CD14-positive monocyte (primary cell): Measurements from ENCODE around the gene SOS1. TPM values are rescaled to one million over a fixed set of nuclear protein-coding genes. Genes with fewer than 3 reads are reported as not detected.

Experiments
- DNase-seq, 3 donors: peaks; one replicate each; pipeline ENCODE4 v3.0.0-alpha.2; 2011 to 2022
- H2AFZ ChIP-seq: 2 replicates; pipeline ENCODE4 v1.6.0; 2012; ENCODE audit warnings: mild to moderate bottlenecking, low read depth, low read length, inconsistent platforms; ENCODE audit not compliant: insufficient read depth, poor library complexity, severe bottlenecking
- H3K27ac ChIP-seq, 2 donors: 1 replicate in 1 of 2; 2 replicates in 1 of 2; pipeline ENCODE4 v1.5.1; 2012 to 2013; ENCODE audit warnings: low read length in 2 of 2, control low read depth in 1 of 2, inconsistent platforms in 1 of 2, low read depth in 1 of 2, mild to moderate bottlenecking in 1 of 2
- H3K27me3 ChIP-seq, 2 donors: one replicate each; pipeline versions ENCODE4 v1.6.0 to v1.6.1; 2011 to 2013; ENCODE audit warnings: low read length in 2 of 2; ENCODE audit not compliant: control insufficient read depth in 2 of 2, insufficient read depth in 2 of 2
- H3K36me3 ChIP-seq, 2 donors: replicated peaks in 1 of 2; 1 replicate in 1 of 2; 2 replicates in 1 of 2; pipeline versions ENCODE4 v1.5.1 to v1.6.1; 2012 to 2013; ENCODE audit warnings: low read length in 2 of 2, control low read depth in 1 of 2, inconsistent platforms in 1 of 2, mild to moderate bottlenecking in 1 of 2; ENCODE audit not compliant: insufficient read depth in 2 of 2, control insufficient read depth in 1 of 2
- H3K4me1 ChIP-seq, 2 donors: 1 replicate in 1 of 2; 2 replicates in 1 of 2; pipeline versions ENCODE4 v1.5.1 to v1.6.1; 2012 to 2013; ENCODE audit warnings: low read length in 2 of 2, control low read depth in 1 of 2, inconsistent platforms in 1 of 2, mild to moderate bottlenecking in 1 of 2, moderate library complexity in 1 of 2; ENCODE audit not compliant: insufficient read depth in 2 of 2, control insufficient read depth in 1 of 2
- H3K4me2 ChIP-seq: replicated peaks from 2 replicates; pipeline ENCODE3; 2012; ENCODE audit warnings: low read length, moderate library complexity, mild to moderate bottlenecking; ENCODE audit not compliant: poor library complexity, severe bottlenecking; ENCODE audit errors: extremely low read depth
- H3K4me3 ChIP-seq, 3 experiments: fragments of 200-600 bp in 1 of 3; sonication (generic) in 1 of 3; replicated peaks in 1 of 3; 1 replicate in 2 of 3; 2 replicates in 1 of 3; pipeline ENCODE4 v1.5.1; 2011 to 2013; ENCODE audit warnings: low read length in 3 of 3, mild to moderate bottlenecking in 3 of 3, control low read depth in 2 of 3, low read depth in 2 of 3, inconsistent platforms in 1 of 3, moderate library complexity in 1 of 3
- H3K79me2 ChIP-seq: 2 replicates; pipeline ENCODE4 v1.6.0; 2012; ENCODE audit warnings: mild to moderate bottlenecking, control low read depth, inconsistent platforms, low read length, moderate library complexity; ENCODE audit not compliant: insufficient read depth
- H3K9ac ChIP-seq: 2 replicates; pipeline ENCODE4 v1.6.0; 2017; ENCODE audit warnings: low read length, mild to moderate bottlenecking; ENCODE audit not compliant: insufficient read depth, poor library complexity, severe bottlenecking
- H3K9me3 ChIP-seq, 2 donors: replicated peaks in 1 of 2; 1 replicate in 1 of 2; 2 replicates in 1 of 2; pipeline versions ENCODE4 v1.5.1 to v1.6.1; 2012 to 2013; ENCODE audit warnings: low read length in 2 of 2, control low read depth in 1 of 2; ENCODE audit not compliant: control insufficient read depth in 1 of 2, insufficient read depth in 1 of 2
- H4K20me1 ChIP-seq: 2 replicates; pipeline ENCODE4 v1.6.0; 2012; ENCODE audit warnings: mild to moderate bottlenecking, low read length, control low read depth, moderate library complexity; ENCODE audit not compliant: insufficient read depth
- H3K27ac Mint-ChIP-seq, 7 donors: one replicate each; pipeline ENCODE4 v1.8.0; 2020; ENCODE audit warnings: mild to moderate bottlenecking in 7 of 7, mixed read lengths in 7 of 7, moderate library complexity in 6 of 7, inconsistent platforms in 2 of 7
- H3K27me3 Mint-ChIP-seq, 3 donors: one replicate each; pipeline ENCODE4 v1.8.0; 2021 to 2022; ENCODE audit warnings: low read depth in 3 of 3, mild to moderate bottlenecking in 3 of 3, mixed read lengths in 3 of 3, moderate library complexity in 3 of 3, inconsistent platforms in 1 of 3
- H3K36me3 Mint-ChIP-seq, 2 donors: one replicate each; pipeline ENCODE4 v1.8.0; 2020; ENCODE audit warnings: mixed read lengths in 2 of 2, inconsistent platforms in 1 of 2, mild to moderate bottlenecking in 1 of 2
- H3K4me1 Mint-ChIP-seq: one replicate; pipeline ENCODE4 v1.8.0; 2020; ENCODE audit warnings: mild to moderate bottlenecking, mixed read lengths
- H3K4me3 Mint-ChIP-seq, 2 donors: one replicate each; pipeline ENCODE4 v1.8.0; 2020; ENCODE audit warnings: mild to moderate bottlenecking in 2 of 2, mixed read lengths in 2 of 2, moderate library complexity in 1 of 2
- H3K9me3 Mint-ChIP-seq, 7 donors: one replicate each; pipeline ENCODE4 v1.8.0; 2020 to 2022; ENCODE audit warnings: mixed read lengths in 7 of 7, mild to moderate bottlenecking in 6 of 7, moderate library complexity in 6 of 7, inconsistent platforms in 2 of 7
- WGBS: methylation state at CpG from one replicate; pipeline ENCODE4 v1.1.5; 2013; ENCODE audit warnings: missing lambda C conversion rate; ENCODE audit not compliant: insufficient coverage; 5-methylcytosine and 5-hydroxymethylcytosine counted together
- intact Hi-C, 2 donors: fragments of 100-400 bp; cut with micrococcal nuclease; formaldehyde crosslinking; loops; one replicate each; pipeline versions ENCODE4 v1.15.0 to v1.15.1; 2023
- polyA plus RNA-seq, 3 donors: library from polyadenylated mRNA; depleted of rRNA in 1 of 3; unstranded in 2 of 3; stranded (reverse) in 1 of 3; fragments of 300-500 nt in 2 of 3; fragments of >200 nt in 1 of 3; fragmentation: Illumina TruSeq in 2 of 3; gene quantifications; 1 replicate in 2 of 3; 2 replicates in 1 of 3; pipeline ENCODE4 v1.2.3, GENCODE V29; 2012 to 2021
- TF ChIP-seq, protein P1 (sequence below): fragments of 200-600 bp; IDR thresholded peaks from one replicate; pipeline ENCODE4 v1.8.0; 2022; ENCODE audit warnings: antibody characterized with exemption, mild to moderate bottlenecking

The SOS1 gene
- polyA plus RNA-seq, 3 donors: 5.3 to 15.6 (median 7.7) TPM

GRCh38 chr2:38945911-38946310 lies 174.9 kb downstream of the SOS1 start:
- no CpG with 5 or more reads among the region's 5 CpGs for WGBS

DNA sequence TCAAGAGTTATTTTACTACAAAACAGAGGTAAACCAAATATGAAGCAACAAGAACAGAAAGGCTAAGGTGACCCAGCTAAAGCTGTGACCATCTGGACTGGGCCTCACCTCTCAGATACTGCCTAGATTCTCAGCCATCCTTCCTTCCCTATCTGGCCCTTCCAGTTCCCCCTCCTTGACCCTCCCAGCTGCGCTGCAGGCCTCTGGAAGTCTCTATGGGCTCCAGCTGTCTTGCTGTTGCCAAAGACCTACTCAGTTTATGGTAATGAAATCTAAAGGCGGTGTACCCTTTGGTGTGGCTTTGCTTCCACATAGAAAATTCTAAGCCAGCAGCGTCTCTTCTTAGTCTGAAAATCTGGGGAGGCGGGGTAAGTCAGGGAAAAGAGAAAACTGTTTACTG lies 175.5 kb downstream of the SOS1 start:
- H3K36me3 ChIP-seq: no peaks in the 10 kb centered on the region
- H3K9me3 ChIP-seq: no peaks in the 10 kb centered on the region
- Mint-ChIP-seq H3K36me3 (no peaks in the 10 kb centered on the region), H3K27ac (peak overlapping the region in 4 of 7 donors; percentile 21 to 79 (median 73)), H3K9me3 (peaks cover 0 to 6% (median 4%) of the 10 kb centered on the region in 7 donors), H3K4me3 (no peak overlapping the region), H3K27me3 (peaks cover 0 to 2% (median 2%) of the 10 kb centered on the region in 3 donors), H3K4me1 (peaks cover 38% of the 10 kb centered on the region)
- no peaks in the 10 kb centered on the region for H3K27me3 ChIP-seq
- DNase-seq: no peak
- H3K9ac ChIP-seq: no peak overlapping the region
- TF ChIP-seq, protein P1, sequence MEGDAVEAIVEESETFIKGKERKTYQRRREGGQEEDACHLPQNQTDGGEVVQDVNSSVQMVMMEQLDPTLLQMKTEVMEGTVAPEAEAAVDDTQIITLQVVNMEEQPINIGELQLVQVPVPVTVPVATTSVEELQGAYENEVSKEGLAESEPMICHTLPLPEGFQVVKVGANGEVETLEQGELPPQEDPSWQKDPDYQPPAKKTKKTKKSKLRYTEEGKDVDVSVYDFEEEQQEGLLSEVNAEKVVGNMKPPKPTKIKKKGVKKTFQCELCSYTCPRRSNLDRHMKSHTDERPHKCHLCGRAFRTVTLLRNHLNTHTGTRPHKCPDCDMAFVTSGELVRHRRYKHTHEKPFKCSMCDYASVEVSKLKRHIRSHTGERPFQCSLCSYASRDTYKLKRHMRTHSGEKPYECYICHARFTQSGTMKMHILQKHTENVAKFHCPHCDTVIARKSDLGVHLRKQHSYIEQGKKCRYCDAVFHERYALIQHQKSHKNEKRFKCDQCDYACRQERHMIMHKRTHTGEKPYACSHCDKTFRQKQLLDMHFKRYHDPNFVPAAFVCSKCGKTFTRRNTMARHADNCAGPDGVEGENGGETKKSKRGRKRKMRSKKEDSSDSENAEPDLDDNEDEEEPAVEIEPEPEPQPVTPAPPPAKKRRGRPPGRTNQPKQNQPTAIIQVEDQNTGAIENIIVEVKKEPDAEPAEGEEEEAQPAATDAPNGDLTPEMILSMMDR: no peak
- H2AFZ ChIP-seq: peak overlapping the region; percentile 75
- H3K4me1 ChIP-seq: peaks cover 22 to 24% of the 10 kb centered on the region in 2 donors
- H3K4me3 ChIP-seq: no peak overlapping the region
- intact Hi-C loops: no loop called here
- 93% methylated on average over 2 of the region's 4 CpGs for WGBS
- H3K4me2 ChIP-seq: peak overlapping the region; percentile 37
- H4K20me1 ChIP-seq: no peaks in the 10 kb centered on the region
- no peaks in the 10 kb centered on the region for H3K79me2 ChIP-seq
- peak overlapping the region in 1 of 2 donors; percentile 63 for H3K27ac ChIP-seq

More at GRCh38 chr2:38945911-38946310, 174.9 kb downstream of the SOS1 start:
- H3K4me1 Mint-ChIP-seq: peaks cover 38% of the 10 kb centered on the region
- intact Hi-C loops: no loop called here
- peak overlapping the region; percentile 75 for H2AFZ ChIP-seq
- peak overlapping the region; percentile 48 to 75 for H3K4me3 Mint-ChIP-seq
- H3K9ac ChIP-seq: no peak overlapping the region
- H3K27me3 Mint-ChIP-seq: peaks cover 0 to 2% (median 2%) of the 10 kb centered on the region in 3 donors
- peaks cover 0 to 6% (median 4%) of the 10 kb centered on the region in 7 donors for H3K9me3 Mint-ChIP-seq
- H3K36me3 ChIP-seq: no peaks in the 10 kb centered on the region
- peak; percentile 12 to 36 (median 23) for DNase-seq
- H4K20me1 ChIP-seq: no peaks in the 10 kb centered on the region
- peak overlapping the region in 1 of 2 donors; percentile 63 for H3K27ac ChIP-seq
- no peaks in the 10 kb centered on the region for H3K27me3 ChIP-seq
- TF ChIP-seq, protein P1: no peak
- H3K27ac Mint-ChIP-seq: peak overlapping the region; percentile 37 to 85 (median 69)
- no peaks in the 10 kb centered on the region for H3K79me2 ChIP-seq
- peaks cover 22 to 24% of the 10 kb centered on the region in 2 donors for H3K4me1 ChIP-seq
- H3K36me3 Mint-ChIP-seq: no peaks in the 10 kb centered on the region
- no peaks in the 10 kb centered on the region for H3K9me3 ChIP-seq
- H3K4me2 ChIP-seq: peak overlapping the region; percentile 37
- no peak overlapping the region for H3K4me3 ChIP-seq
